NCI-H2107 (cell line): ENCODE measurements around the gene B4GALT2.

Experiments used
- DNase-seq: peaks from one replicate; lab custom pipeline; 2025; lab: John Stamatoyannopoulos, UW

B4GALT2 gene

GRCh38 chr1:43947061-43947873 lies 31.7 kb upstream of the B4GALT2 start:
- DNase-seq: no peak

GRCh38 chr1:43947874-43948437 lies 31.1 kb upstream of the B4GALT2 start:
- DNase-seq: no peak

DNA sequence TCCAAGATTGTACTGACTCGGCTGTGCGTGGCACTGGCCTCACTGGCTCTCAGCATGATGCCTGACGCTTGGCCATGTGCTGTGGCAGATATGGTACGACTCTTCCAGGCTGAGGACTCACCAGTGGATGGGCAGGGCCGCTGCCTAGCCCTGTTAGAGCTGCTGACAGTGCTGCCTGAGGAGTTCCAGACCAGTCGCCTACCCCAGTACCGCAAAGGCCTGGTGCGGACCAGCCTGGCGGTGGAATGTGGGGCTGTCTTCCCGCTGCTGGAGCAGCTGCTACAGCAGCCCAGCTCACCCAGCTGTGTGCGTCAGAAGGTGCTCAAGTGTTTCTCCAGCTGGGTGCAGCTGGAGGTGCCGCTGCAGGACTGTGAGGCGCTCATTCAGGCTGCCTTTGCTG lies 29.3 kb upstream of the B4GALT2 start:
- no peak for DNase-seq

DNA sequence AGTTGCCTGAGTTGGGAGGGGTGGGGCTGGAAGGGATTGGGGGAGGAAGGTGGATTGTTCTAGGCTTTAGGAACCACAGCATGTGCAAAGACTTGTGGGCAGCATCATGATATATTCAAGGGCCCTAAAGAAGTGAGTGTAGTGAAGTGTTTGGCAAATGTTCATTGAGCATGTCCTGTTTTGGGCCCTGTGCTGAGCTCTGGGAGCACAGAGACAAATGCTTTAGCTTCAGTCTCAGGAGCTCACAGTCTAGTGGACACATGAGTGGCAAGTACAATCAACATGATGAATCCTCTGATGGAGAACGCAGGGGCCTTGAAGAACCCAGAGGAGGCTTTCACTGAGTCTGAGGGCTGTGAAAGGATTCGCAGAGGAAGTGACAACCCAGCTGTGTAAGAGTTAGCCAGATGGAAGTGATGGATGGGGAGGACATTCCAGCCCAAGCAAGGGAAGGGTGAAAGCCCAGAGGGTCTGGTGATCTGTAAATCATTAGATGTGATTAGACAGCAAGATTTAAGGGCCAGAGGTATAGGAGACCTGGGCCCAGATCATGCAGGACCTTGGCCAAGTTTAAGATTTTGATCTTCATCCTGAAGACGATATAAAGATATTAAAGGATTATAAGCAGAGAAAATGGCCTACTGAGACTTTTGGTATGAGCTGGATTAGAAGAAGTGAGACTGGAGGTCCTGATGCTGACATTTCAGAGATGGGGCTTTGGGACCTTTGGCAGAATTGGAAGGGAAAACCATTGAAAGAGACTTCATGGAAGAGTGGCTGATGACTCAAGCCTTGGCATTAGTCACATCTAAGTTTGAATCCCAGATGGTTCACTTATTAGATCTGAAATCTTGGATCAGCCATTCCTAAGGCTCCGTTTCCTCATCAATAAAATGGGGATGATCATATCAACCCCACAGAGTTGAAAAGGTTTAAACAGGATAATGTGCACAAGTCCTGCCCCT lies 27.7 kb upstream of the B4GALT2 start:
- no peak for DNase-seq

DNA sequence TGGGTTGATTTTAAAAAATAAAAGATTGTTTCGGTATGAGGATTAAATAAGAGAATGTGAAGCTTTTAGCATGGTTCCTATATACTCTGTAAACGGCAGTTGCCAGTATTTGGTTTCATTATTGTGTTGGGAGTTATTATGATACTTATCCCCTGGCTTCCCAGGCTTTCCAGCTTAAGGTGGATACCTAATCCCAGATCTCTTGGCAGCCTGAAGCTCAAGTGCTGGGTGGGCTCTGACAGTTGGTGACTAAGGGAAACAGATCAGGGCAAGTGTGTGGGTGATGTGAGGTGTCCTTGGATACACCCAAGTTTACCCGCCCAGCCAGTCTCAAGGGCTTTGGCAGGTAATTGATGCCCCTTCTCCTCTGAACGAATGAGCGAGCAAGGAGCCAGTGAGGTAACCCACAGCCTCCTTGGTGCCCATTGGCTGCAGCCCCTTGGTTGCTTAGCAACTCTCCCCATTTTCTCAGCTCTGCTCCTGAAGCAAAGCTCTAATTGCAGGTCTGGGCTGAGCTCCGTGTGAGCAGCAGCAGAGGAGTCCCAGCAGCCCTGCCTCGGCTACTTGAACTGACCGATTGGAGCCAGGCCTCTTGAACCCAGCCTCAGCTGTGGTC lies 26.2 kb upstream of the B4GALT2 start:
- peak; percentile 94 for DNase-seq

GRCh38 chr1:43953361-43953760 lies 25.6 kb upstream of the B4GALT2 start:
- DNase-seq: no peak

GRCh38 chr1:43954036-43954435 lies 25.0 kb upstream of the B4GALT2 start:
- no peak for DNase-seq

- DNase-seq: no peak
Observed at GRCh38 chr1:43956234-43956633, 22.8 kb upstream of the B4GALT2 start.

GRCh38 chr1:43957407-43958040 lies 21.5 kb upstream of the B4GALT2 start:
- DNase-seq: no peak

GRCh38 chr1:43958351-43959255 lies 20.4 kb upstream of the B4GALT2 start:
- DNase-seq: no peak

DNA sequence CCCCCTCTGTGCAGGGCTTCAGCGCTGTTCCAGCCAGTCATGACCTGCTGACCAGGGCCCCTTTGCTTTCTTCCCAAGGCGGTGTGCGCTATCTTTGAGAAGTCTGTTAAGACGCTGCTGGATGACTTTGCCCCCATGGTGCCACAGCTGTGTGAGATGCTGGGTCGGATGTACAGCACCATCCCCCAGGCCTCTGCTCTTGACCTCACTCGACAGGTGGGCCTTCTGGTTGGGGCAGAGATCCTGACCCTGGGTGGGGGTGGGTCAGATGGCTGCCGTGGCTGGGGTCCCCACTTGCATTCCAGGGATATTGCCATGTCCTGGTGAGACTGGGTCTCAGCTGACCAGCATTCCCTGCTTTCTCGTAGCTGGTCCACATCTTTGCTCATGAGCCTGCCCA lies 18.2 kb upstream of the B4GALT2 start:
- no peak for DNase-seq

DNA sequence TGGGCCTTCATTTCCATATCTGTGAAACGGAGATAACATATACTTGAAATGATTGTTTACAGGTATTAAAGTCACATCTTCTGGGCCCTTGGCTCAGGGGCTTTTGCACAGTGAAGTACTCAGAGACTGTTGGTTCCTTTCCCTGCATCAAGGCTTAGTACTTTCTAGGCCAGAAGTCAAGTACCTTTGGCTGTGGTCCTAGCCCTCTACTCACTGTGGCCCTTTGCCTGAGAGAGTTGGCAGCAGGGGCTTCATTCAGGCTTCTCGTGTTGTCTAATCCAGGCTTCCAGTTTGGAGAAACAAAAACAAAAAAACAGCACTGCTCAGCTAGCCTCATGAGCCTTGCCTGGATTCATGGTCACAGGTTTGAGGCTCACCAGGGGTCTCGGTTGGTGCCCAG lies 17.3 kb upstream of the B4GALT2 start:
- DNase-seq: no peak

DNA sequence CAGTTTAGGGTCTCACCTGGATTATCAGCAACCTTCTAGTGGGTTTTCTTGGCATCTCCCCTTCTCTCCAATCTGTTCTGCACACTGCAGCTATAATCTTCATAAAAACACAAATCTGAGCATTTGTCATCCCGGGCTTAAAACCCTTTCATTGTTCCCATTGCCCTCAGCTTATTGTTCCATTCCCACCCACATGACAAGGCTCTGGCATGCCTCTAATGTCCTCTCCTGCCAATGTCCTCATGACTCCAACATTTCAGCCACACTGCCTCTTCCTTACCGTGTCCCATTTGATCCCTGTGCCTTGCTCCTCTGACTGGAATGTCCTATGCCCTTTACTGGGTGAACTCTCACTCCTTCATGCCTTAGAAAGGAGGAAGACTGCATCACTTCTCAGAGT lies 16.7 kb upstream of the B4GALT2 start:
- no peak for DNase-seq

DNA sequence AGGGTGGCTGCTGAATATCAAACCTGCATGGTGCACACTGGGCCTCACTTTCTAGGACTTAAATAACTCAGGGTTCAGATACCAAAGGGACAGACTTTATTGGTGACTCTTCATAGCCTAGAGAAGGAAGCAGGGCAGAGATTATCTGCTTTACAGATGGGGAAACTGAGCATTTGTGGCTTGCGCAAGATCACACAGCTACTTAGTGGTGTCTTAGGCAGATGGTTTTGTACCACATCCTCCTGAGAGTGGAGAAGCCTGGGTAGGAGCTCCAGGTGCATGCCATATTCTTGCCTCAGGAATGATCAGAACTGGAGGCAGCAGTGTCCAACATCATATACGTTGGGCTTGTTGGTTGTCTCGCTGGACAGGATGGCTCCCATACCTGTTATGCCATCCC lies 16.0 kb upstream of the B4GALT2 start:
- no peak for DNase-seq

GRCh38 chr1:43963890-43964289 lies 15.1 kb upstream of the B4GALT2 start:
- DNase-seq: no peak

- DNase-seq: no peak
Observed at GRCh38 chr1:43965316-43965715, 13.7 kb upstream of the B4GALT2 start.

DNA sequence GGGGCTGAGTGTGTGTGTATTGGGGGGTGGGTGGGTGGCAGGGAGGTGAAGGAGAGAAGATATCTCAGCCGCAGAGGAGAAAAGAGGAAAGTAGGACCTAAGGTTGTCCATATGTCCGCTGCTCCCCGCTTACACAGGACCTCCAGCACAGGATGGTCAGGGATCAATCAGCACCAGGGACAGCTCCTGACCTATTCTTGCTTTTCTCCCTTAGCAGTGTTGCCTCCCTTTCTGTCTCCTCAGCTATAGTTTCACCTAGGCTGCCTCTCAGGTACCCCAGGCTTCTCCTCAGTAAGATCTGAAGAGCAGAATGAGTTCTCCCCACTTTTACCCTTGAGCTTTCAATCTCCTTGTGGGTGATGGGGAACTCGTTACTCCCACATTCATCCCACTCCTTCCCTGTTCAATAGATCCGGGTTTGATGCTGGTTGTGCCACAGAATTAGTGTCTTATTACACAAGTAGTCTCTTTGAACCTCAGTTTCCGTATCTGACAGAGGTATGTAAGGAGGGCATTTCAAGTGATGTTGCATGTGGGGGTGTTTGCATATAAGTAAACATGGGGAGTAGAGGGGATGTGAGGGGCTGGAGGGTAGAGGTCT lies 10.6 kb upstream of the B4GALT2 start:
- no peak for DNase-seq

- no peak for DNase-seq
Observed at GRCh38 chr1:43969416-43969745, 9.6 kb upstream of the B4GALT2 start.

- DNase-seq: peak; percentile 96
Observed at GRCh38 chr1:43969746-43970466, 9.1 kb upstream of the B4GALT2 start, which contains the start of gene DPH2. Gene DPH2, plus strand, starts transcription at chr1:43970010. Its CDS starts 166 bp downstream, at chr1:43970176.

DNA sequence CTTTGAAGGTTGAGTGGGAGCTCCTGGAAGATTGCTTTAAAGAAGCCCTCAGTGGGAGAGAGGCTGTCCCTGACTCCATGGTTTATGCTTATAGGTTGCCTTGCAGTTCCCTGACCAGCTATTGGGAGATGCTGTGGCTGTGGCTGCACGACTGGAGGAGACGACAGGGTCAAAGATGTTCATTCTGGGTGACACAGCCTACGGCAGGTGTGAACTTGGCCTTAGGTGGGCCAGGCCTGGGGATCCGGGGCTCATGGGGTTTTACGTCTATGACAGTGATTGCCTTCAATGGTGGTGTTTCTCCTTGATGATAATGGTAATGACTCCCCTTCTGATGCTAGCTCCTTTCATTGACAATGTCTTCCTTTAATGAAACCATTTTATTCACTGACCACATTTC lies 8.5 kb upstream of the B4GALT2 start:
- DNase-seq: no peak
